ENCODE data around the gene RXRA. TPM values are rescaled to one million over a fixed set of nuclear protein-coding genes. Genes with fewer than 3 reads are reported as not detected.

Gene RXRA
- total and polyA plus RNA-seq, 2 of the 4 experiments (the other 2 are of a cell fraction) = 7.5 to 17.9 TPM

GRCh38 chr9:134351606-134352176 is 25.4 kb downstream of the RXRA start:
- H2BK5ac ChIP-seq (ENCODE audit: low read depth, low read length, poor library complexity, severe bottlenecking) = no peak overlapping the region
- H3K56ac ChIP-seq (ENCODE audit: extremely low read depth, insufficient read depth, low read length) = no peak overlapping the region
- H4K8ac ChIP-seq (ENCODE audit: low read depth in 2 of 2, low read length in 2 of 2) = no peak overlapping the region
- no peak overlapping the region for H2AFZ ChIP-seq (replicated peaks; ENCODE audit: low read length, poor library complexity)
- no peak overlapping the region for H3K4ac ChIP-seq (ENCODE audit: low read depth, low read length)
- no peak overlapping the region for H2AK5ac ChIP-seq (ENCODE audit: low read depth, low read length)
- H3K9me1 ChIP-seq (ENCODE audit: insufficient read depth, low read length) = no peaks in the 10 kb centered on the region; the same call in 1 of the 2 replicates
- dilution Hi-C loops (cut with HindIII; ENCODE audit: low sequenced_read_pairs, unreplicated experiment) (no loop called here), intact Hi-C loops (cut with micrococcal nuclease) (no loop called here), in situ Hi-C loops (cut with MboI; ENCODE audit: low sequenced_read_pairs) (no loop called here)
- no peak overlapping the region for H3K9ac ChIP-seq (ENCODE audit: low read depth, low read length)
- H3K18ac ChIP-seq (ENCODE audit: low read depth, low read length) = no peak overlapping the region
- H4K20me1 ChIP-seq (ENCODE audit: insufficient read depth, low read length) = peaks cover 100% of the 10 kb centered on the region
- H3K4me1 ChIP-seq (ENCODE audit: control insufficient read depth, insufficient read depth, low read length) = peaks cover 16% of the 10 kb centered on the region
- H2AK9ac ChIP-seq (replicated peaks; ENCODE audit: low read depth, low read length, poor library complexity) = no peak overlapping the region
- H3K4me2 ChIP-seq (ENCODE audit: low read depth, low read length) = no peak overlapping the region
- no peak overlapping the region for H3K27ac ChIP-seq (ENCODE audit: insufficient read depth, low read length)
- DNase-seq (no peak), ATAC-seq (ENCODE audit: low read depth) (no peak)
- H3K14ac ChIP-seq (replicated peaks; ENCODE audit: low read depth, low read length) = no peak overlapping the region
- no peak for TF ChIP-seq BHLHE40 (IDR thresholded peaks at IDR 0.05; ENCODE audit: low read depth, low read length)
- TF ChIP-seq NFE2L2 (IDR thresholded peaks at IDR 0.05; ENCODE audit: low read depth, low read length) = no peak
- TF ChIP-seq RFX5 (IDR thresholded peaks at IDR 0.05; ENCODE audit: low read depth, low read length) = no peak
- TF ChIP-seq MAFK (IDR thresholded peaks at IDR 0.05; ENCODE audit: low read depth, low read length) = no peak
- no peak for TF ChIP-seq POLR2A (IDR thresholded peaks at IDR 0.05; ENCODE audit: low read depth, low read length)
- TF ChIP-seq CEBPB (IDR thresholded peaks at IDR 0.05; ENCODE audit: low read depth, low read length) = no peak
- no peak for TF ChIP-seq USF2 (IDR thresholded peaks at IDR 0.05; ENCODE audit: low read depth, low read length)
- TF ChIP-seq MXI1 (IDR thresholded peaks at IDR 0.05; ENCODE audit: borderline replicate concordance, low read depth, low read length) = no peak
- no peak for TF ChIP-seq SMC3 (IDR thresholded peaks at IDR 0.05; ENCODE audit: low read depth, low read length)
- no peak for TF ChIP-seq RCOR1 (IDR thresholded peaks at IDR 0.05; ENCODE audit: insufficient replicate concordance, low read length)
- H2BK20ac ChIP-seq (ENCODE audit: low read depth, low read length) = no peak overlapping the region
- H3K36me3 ChIP-seq (ENCODE audit: control insufficient read depth, insufficient read depth, low read length) = peaks cover 5% of the 10 kb centered on the region; the same call in 1 of the 2 replicates
- no peak overlapping the region for H3K23ac ChIP-seq (ENCODE audit: low read depth, low read length)
- no peak overlapping the region for H3K4me3 ChIP-seq (ENCODE audit: insufficient read depth, low read depth, low read length)
- 87% methylated on average over 15 of the region's 29 CpGs; no CpG with 5 or more reads in 1 of the 2 experiments for WGBS, 2 experiments (ENCODE audit: extremely low coverage in 2 of 2, insufficient read length in 1 of 2)
- H4K5ac ChIP-seq (ENCODE audit: low read depth, low read length) = no peak overlapping the region
- H3K27me3 ChIP-seq (ENCODE audit: control insufficient read depth, insufficient read depth, low read length) = no peaks in the 10 kb centered on the region
- no peak overlapping the region for H2BK120ac ChIP-seq (ENCODE audit: low read depth, low read length)
- H3K9me3 ChIP-seq (ENCODE audit: control insufficient read depth, insufficient read depth, low read length) = no peaks in the 10 kb centered on the region
- ChIA-PET POLR2A (ENCODE audit: unreplicated experiment) (no interaction called here), CTCF (no interaction called here)
- H3K79me1 ChIP-seq (ENCODE audit: low read depth in 1 of 2, low read length in 2 of 2) = peaks cover 27 to 93% of the 10 kb centered on the region in 2 experiments
- BruUV-seq (replicated peaks) = no TSS peak
- no peak overlapping the region for H4K91ac ChIP-seq (ENCODE audit: insufficient read depth, low read depth, low read length)
- H2BK15ac ChIP-seq (ENCODE audit: low read depth, low read length) = no peak overlapping the region
